ENCODE data around the gene HK2. TPM values are rescaled to one million over a fixed set of nuclear protein-coding genes. Genes with fewer than 3 reads are reported as not detected.
A peak's percentile ranks its signal among the peaks of the same experiment; 100 is the strongest.

Gene HK2
- total and polyA plus RNA-seq, 2 of the 4 experiments (the other 2 are of a cell fraction) = 17.4 to 20.9 TPM

DNA sequence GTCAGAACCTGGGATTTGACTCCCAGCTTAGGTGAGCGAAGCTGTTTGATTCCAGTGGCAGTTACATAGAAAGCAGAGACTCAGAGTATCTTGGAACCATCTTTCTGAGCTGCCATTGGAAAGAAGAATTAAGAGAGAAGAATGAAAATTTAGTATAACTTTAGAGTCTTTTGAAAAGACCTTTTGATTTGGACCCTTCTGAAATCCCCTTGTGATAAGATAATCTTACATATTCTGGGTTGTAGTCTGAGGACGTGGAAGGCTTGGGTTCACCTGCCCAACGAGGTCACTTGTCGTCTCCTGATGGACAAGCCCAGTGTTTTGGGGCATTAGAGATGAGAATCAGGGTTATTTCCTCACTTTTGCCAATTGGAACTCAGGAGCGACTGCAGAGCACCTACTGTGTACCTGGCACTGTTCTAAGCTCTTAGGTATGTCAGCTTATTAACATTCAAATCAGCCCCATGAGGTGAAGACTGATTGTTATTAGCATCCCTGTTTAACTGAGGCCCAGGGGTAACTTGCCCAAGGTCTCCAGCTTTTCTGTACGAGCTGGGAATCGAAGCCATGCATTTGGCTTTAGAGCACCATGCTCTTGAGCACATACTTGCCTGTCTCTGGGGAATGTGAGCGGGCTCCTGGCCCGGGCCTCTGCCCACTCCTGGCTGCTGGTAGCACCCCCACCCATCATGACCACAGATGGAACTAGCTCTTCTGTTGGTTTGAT is 2.9 kb downstream of the HK2 start:
- Histone ChIP-seq H3K36me3 (ENCODE audit: control insufficient read depth, insufficient read depth, low read length) (no peaks in the 10 kb centered on the region; the same call in 1 of the 2 replicates), H2BK5ac (ENCODE audit: low read depth, low read length, poor library complexity, severe bottlenecking) (no peak overlapping the region), H2BK20ac (ENCODE audit: low read depth, low read length) (no peak overlapping the region), H2AK5ac (ENCODE audit: low read depth, low read length) (peak overlapping the region; percentile 72), H2AFZ (replicated peaks; ENCODE audit: low read length, poor library complexity) (no peak overlapping the region), H3K4me3 (ENCODE audit: insufficient read depth, low read depth, low read length) (peak overlapping the region; percentile 97; the same call in 1 of the 2 replicates), H3K79me1 (ENCODE audit: low read depth in 1 of 2, low read length in 2 of 2) (peaks cover 24 to 67% of the 10 kb centered on the region in 2 experiments), H3K9me3 (ENCODE audit: control insufficient read depth, insufficient read depth, low read length) (no peaks in the 10 kb centered on the region), H3K4me2 (ENCODE audit: low read depth, low read length) (peak overlapping the region; percentile 94), H2BK120ac (ENCODE audit: low read depth, low read length) (no peak overlapping the region), H4K5ac (ENCODE audit: low read depth, low read length) (no peak overlapping the region), H3K4ac (ENCODE audit: low read depth, low read length) (no peak overlapping the region; the same call in 1 of the 2 replicates), H4K8ac (ENCODE audit: low read depth in 2 of 2, low read length in 2 of 2) (no peak overlapping the region), H3K14ac (replicated peaks; ENCODE audit: low read depth, low read length) (0 out of 2 replicates have a peak overlapping the region, but pooled peaks have one; percentile 16), H2BK15ac (ENCODE audit: low read depth, low read length) (0 out of 3 replicates have a peak overlapping the region, but pooled peaks have one; percentile 39), H3K23ac (ENCODE audit: low read depth, low read length) (peak overlapping the region; percentile 39; the same call in 1 of the 2 replicates), H4K20me1 (ENCODE audit: insufficient read depth, low read length) (peaks cover 35% of the 10 kb centered on the region), H3K27ac (ENCODE audit: insufficient read depth, low read length) (no peak overlapping the region), H3K9me1 (ENCODE audit: insufficient read depth, low read length) (peaks cover 26% of the 10 kb centered on the region), H3K18ac (ENCODE audit: low read depth, low read length) (no peak overlapping the region), H3K9ac (ENCODE audit: low read depth, low read length) (no peak overlapping the region), H2AK9ac (replicated peaks; ENCODE audit: low read depth, low read length, poor library complexity) (no peak overlapping the region), H4K91ac (ENCODE audit: insufficient read depth, low read depth, low read length) (no peak overlapping the region), H3K4me1 (ENCODE audit: control insufficient read depth, insufficient read depth, low read length) (peaks cover 22% of the 10 kb centered on the region), H3K27me3 (ENCODE audit: control insufficient read depth, insufficient read depth, low read length) (no peaks in the 10 kb centered on the region), H3K56ac (ENCODE audit: extremely low read depth, insufficient read depth, low read length) (no peak overlapping the region)
- dilution Hi-C loops (cut with HindIII; ENCODE audit: low sequenced_read_pairs, unreplicated experiment) (no loop called here), in situ Hi-C loops (cut with MboI; ENCODE audit: low sequenced_read_pairs) (no loop called here), intact Hi-C loops (cut with micrococcal nuclease) (loop anchor here (1.0 to 10.0 kb wide), 4 partner anchors 39 to 140 kb away; no protein-coding TSS in a partner anchor)
- TF ChIP-seq RAD21 (IDR thresholded peaks at IDR 0.05; ENCODE audit: low read length) = no peak
- no peak for TF ChIP-seq CEBPB (IDR thresholded peaks at IDR 0.05; ENCODE audit: low read depth, low read length)
- no peak for TF ChIP-seq BHLHE40 (IDR thresholded peaks at IDR 0.05; ENCODE audit: low read depth, low read length)
- TF ChIP-seq, protein P1, sequence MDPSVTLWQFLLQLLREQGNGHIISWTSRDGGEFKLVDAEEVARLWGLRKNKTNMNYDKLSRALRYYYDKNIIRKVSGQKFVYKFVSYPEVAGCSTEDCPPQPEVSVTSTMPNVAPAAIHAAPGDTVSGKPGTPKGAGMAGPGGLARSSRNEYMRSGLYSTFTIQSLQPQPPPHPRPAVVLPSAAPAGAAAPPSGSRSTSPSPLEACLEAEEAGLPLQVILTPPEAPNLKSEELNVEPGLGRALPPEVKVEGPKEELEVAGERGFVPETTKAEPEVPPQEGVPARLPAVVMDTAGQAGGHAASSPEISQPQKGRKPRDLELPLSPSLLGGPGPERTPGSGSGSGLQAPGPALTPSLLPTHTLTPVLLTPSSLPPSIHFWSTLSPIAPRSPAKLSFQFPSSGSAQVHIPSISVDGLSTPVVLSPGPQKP (IDR thresholded peaks at IDR 0.05; ENCODE audit: borderline replicate concordance, low read depth, low read length) = no peak
- BruUV-seq (replicated peaks) = no TSS peak
- 82% methylated on average over 6 of the region's 9 CpGs; no CpG with 5 or more reads in 1 of the 2 experiments for WGBS, 2 experiments (ENCODE audit: extremely low coverage in 2 of 2, insufficient read length in 1 of 2)
- ChIA-PET POLR2A (ENCODE audit: unreplicated experiment) (interaction anchor here (1.2 kb wide), 1 partner anchor 12 kb away, joined by 3 read pairs; no protein-coding TSS in a partner anchor), CTCF (interaction anchor here (0.6 to 1.8 kb wide), 15 partner anchors 11 to 131 kb away, joined by 3 to 6 read pairs (median 3); no protein-coding TSS in a partner anchor)
- no peak for ATAC-seq (ENCODE audit: low read depth)
- no peak for DNase-seq

Measured in IMR-90 (cell line).